ENCODE data around the gene UST. TPM values are rescaled to one million over a fixed set of nuclear protein-coding genes. Genes with fewer than 3 reads are reported as not detected.

Gene UST
- total RNA-seq, 1 experiment from 2014 or later, result 32.1 TPM

DNA sequence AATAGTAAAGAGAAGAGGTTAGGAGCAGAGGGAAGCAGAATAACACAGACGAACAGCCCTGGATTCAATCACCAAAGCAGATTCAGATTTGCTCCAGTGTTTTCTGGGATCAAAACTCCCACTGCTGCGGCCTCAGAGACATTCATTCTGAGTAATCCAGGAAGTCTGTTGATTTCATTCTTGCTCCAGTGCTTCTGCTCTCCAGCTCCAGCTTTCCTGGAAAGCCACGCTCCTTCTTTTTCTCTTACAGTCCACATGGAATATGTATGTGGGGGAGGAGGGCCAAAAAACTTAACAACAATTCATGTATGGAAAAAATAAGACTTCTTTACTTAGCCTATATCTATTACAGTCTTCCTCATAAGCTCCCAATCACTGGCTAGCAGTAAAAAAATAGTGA is 26.4 kb upstream of the UST start (continued):
- no peak for TF ChIP-seq HMGXB4 (CRISPR knock-in tag; IDR thresholded peaks at IDR 0.05)
- no peak for TF ChIP-seq ATF6 (CRISPR knock-in tag; IDR thresholded peaks at IDR 0.05)
- no peak for TF ChIP-seq MAX (CRISPR knock-in tag; IDR thresholded peaks at IDR 0.05)
- TF ChIP-seq, protein P1, sequence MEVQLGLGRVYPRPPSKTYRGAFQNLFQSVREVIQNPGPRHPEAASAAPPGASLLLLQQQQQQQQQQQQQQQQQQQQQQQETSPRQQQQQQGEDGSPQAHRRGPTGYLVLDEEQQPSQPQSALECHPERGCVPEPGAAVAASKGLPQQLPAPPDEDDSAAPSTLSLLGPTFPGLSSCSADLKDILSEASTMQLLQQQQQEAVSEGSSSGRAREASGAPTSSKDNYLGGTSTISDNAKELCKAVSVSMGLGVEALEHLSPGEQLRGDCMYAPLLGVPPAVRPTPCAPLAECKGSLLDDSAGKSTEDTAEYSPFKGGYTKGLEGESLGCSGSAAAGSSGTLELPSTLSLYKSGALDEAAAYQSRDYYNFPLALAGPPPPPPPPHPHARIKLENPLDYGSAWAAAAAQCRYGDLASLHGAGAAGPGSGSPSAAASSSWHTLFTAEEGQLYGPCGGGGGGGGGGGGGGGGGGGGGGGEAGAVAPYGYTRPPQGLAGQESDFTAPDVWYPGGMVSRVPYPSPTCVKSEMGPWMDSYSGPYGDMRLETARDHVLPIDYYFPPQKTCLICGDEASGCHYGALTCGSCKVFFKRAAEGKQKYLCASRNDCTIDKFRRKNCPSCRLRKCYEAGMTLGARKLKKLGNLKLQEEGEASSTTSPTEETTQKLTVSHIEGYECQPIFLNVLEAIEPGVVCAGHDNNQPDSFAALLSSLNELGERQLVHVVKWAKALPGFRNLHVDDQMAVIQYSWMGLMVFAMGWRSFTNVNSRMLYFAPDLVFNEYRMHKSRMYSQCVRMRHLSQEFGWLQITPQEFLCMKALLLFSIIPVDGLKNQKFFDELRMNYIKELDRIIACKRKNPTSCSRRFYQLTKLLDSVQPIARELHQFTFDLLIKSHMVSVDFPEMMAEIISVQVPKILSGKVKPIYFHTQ (CRISPR knock-in tag; IDR thresholded peaks at IDR 0.05), result no peak
- TF ChIP-seq, protein P2, sequence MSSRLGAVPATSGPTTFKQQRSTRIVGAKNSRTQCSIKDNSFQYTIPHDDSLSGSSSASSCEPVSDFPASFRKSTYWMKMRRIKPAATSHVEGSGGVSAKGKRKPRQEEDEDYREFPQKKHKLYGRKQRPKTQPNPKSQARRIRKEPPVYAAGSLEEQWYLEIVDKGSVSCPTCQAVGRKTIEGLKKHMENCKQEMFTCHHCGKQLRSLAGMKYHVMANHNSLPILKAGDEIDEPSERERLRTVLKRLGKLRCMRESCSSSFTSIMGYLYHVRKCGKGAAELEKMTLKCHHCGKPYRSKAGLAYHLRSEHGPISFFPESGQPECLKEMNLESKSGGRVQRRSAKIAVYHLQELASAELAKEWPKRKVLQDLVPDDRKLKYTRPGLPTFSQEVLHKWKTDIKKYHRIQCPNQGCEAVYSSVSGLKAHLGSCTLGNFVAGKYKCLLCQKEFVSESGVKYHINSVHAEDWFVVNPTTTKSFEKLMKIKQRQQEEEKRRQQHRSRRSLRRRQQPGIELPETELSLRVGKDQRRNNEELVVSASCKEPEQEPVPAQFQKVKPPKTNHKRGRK (CRISPR knock-in tag; IDR thresholded peaks at IDR 0.05; ENCODE audit: borderline replicate concordance), result no peak
- TF ChIP-seq, protein P3, sequence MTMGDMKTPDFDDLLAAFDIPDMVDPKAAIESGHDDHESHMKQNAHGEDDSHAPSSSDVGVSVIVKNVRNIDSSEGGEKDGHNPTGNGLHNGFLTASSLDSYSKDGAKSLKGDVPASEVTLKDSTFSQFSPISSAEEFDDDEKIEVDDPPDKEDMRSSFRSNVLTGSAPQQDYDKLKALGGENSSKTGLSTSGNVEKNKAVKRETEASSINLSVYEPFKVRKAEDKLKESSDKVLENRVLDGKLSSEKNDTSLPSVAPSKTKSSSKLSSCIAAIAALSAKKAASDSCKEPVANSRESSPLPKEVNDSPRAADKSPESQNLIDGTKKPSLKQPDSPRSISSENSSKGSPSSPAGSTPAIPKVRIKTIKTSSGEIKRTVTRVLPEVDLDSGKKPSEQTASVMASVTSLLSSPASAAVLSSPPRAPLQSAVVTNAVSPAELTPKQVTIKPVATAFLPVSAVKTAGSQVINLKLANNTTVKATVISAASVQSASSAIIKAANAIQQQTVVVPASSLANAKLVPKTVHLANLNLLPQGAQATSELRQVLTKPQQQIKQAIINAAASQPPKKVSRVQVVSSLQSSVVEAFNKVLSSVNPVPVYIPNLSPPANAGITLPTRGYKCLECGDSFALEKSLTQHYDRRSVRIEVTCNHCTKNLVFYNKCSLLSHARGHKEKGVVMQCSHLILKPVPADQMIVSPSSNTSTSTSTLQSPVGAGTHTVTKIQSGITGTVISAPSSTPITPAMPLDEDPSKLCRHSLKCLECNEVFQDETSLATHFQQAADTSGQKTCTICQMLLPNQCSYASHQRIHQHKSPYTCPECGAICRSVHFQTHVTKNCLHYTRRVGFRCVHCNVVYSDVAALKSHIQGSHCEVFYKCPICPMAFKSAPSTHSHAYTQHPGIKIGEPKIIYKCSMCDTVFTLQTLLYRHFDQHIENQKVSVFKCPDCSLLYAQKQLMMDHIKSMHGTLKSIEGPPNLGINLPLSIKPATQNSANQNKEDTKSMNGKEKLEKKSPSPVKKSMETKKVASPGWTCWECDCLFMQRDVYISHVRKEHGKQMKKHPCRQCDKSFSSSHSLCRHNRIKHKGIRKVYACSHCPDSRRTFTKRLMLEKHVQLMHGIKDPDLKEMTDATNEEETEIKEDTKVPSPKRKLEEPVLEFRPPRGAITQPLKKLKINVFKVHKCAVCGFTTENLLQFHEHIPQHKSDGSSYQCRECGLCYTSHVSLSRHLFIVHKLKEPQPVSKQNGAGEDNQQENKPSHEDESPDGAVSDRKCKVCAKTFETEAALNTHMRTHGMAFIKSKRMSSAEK (CRISPR knock-in tag; IDR thresholded peaks at IDR 0.05; ENCODE audit: borderline replicate concordance), result no peak

- Mint-ChIP-seq H3K36me3 (peaks cover 5% of the 10 kb centered on the region), H3K27ac (no peak overlapping the region), H3K4me1 (peaks cover 24% of the 10 kb centered on the region), H3K27me3 (ENCODE audit: low read depth) (no peaks in the 10 kb centered on the region; the same call in none of the 2 replicates), H3K4me3 (no peak overlapping the region), H3K9me3 (peaks cover 13% of the 10 kb centered on the region)
- CTCF ChIA-PET, result no interaction called here
- POLR2A ChIA-PET, result no interaction called here
- no peak for DNase-seq (ENCODE audit: low spot score)
- no peak for ATAC-seq
- TF ChIP-seq IRF1 (CRISPR knock-in tag; IDR thresholded peaks at IDR 0.05), result no peak
- TF ChIP-seq, protein P4, sequence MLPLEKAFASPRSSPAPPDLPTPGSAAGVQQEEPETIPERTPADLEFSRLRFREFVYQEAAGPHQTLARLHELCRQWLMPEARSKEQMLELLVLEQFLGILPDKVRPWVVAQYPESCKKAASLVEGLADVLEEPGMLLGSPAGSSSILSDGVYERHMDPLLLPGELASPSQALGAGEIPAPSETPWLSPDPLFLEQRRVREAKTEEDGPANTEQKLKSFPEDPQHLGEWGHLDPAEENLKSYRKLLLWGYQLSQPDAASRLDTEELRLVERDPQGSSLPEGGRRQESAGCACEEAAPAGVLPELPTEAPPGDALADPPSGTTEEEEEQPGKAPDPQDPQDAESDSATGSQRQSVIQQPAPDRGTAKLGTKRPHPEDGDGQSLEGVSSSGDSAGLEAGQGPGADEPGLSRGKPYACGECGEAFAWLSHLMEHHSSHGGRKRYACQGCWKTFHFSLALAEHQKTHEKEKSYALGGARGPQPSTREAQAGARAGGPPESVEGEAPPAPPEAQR (CRISPR knock-in tag; IDR thresholded peaks at IDR 0.05), result no peak
- TF ChIP-seq CBFB (CRISPR knock-in tag; IDR thresholded peaks at IDR 0.05; ENCODE audit: low read depth), result no peak
- TF ChIP-seq ZBTB21 (CRISPR knock-in tag; IDR thresholded peaks at IDR 0.05; ENCODE audit: borderline replicate concordance), result no peak
- no peak for TF ChIP-seq ZNF317 (CRISPR knock-in tag; IDR thresholded peaks at IDR 0.05; ENCODE audit: borderline replicate concordance, low read depth)
- TF ChIP-seq RORB (CRISPR knock-in tag; IDR thresholded peaks at IDR 0.05), result no peak
- TF ChIP-seq, protein P5, sequence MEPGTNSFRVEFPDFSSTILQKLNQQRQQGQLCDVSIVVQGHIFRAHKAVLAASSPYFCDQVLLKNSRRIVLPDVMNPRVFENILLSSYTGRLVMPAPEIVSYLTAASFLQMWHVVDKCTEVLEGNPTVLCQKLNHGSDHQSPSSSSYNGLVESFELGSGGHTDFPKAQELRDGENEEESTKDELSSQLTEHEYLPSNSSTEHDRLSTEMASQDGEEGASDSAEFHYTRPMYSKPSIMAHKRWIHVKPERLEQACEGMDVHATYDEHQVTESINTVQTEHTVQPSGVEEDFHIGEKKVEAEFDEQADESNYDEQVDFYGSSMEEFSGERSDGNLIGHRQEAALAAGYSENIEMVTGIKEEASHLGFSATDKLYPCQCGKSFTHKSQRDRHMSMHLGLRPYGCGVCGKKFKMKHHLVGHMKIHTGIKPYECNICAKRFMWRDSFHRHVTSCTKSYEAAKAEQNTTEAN (CRISPR knock-in tag; IDR thresholded peaks at IDR 0.05), result no peak
- TF ChIP-seq CREB1 (CRISPR knock-in tag; IDR thresholded peaks at IDR 0.05), result no peak
- TF ChIP-seq SP1 (CRISPR knock-in tag; conservative IDR thresholded peaks at IDR 0.05), result no peak
Measured at GRCh38 chr6:148720897-148721296, 25.9 kb upstream of the UST start.

Measured in WTC11 (cell line).